Fibroblast of the aortic adventitia (primary cell): Measurements from ENCODE around the gene SELENOF. TPM values are rescaled to one million over a fixed set of nuclear protein-coding genes. Genes with fewer than 3 reads are reported as not detected.
A peak's percentile ranks its signal among the peaks of the same experiment; 100 is the strongest.

Source experiments
- DNase-seq: peaks from one replicate; pipeline ENCODE4 v3.0.0-alpha.2; 2010; ENCODE audit warnings: low read depth
- H3K4me3 ChIP-seq: 2 replicates; pipeline ENCODE4 v1.5.1; 2011; ENCODE audit warnings: low read depth, mild to moderate bottlenecking, control low read depth, low read length, moderate library complexity
- total RNA-seq: library from RNA; depleted of rRNA; stranded (reverse); fragments of >200 nt; gene quantifications from 2 replicates; pipeline ENCODE4 v1.2.3, GENCODE V29; 2012; ENCODE audit warnings: low replicate concordance
- TF ChIP-seq, protein P1 (sequence below): IDR thresholded peaks from 2 replicates; pipeline ENCODE4 v1.5.1; 2011; ENCODE audit warnings: mild to moderate bottlenecking, low read length, control low read depth, inconsistent platforms; ENCODE audit not compliant: insufficient read depth

The SELENOF gene
- total RNA-seq, 1 donor, result 321 TPM

DNA sequence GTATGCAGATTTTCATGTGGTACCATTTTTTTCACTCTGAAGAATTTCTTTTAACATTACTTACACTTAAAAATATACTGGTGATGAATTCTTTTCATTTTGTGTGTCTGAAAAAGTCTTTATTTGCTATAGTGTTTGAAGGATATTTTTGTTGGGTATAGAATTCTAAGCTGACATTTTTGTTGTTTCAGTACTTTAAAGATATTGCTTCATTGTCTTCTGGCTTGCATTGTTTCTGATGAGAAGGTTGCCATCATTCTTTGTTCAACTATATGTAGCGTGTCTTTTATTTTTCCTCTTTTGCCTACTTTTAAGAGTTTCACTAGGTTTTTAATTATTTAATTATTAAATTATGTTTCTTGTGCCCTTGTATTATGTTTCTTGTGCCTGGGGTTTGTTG lies 8.5 kb upstream of the SELENOF start:
- H3K4me3 ChIP-seq, result no peak overlapping the region
- no peak for DNase-seq
- TF ChIP-seq, protein P1, sequence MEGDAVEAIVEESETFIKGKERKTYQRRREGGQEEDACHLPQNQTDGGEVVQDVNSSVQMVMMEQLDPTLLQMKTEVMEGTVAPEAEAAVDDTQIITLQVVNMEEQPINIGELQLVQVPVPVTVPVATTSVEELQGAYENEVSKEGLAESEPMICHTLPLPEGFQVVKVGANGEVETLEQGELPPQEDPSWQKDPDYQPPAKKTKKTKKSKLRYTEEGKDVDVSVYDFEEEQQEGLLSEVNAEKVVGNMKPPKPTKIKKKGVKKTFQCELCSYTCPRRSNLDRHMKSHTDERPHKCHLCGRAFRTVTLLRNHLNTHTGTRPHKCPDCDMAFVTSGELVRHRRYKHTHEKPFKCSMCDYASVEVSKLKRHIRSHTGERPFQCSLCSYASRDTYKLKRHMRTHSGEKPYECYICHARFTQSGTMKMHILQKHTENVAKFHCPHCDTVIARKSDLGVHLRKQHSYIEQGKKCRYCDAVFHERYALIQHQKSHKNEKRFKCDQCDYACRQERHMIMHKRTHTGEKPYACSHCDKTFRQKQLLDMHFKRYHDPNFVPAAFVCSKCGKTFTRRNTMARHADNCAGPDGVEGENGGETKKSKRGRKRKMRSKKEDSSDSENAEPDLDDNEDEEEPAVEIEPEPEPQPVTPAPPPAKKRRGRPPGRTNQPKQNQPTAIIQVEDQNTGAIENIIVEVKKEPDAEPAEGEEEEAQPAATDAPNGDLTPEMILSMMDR, result no peak

DNA sequence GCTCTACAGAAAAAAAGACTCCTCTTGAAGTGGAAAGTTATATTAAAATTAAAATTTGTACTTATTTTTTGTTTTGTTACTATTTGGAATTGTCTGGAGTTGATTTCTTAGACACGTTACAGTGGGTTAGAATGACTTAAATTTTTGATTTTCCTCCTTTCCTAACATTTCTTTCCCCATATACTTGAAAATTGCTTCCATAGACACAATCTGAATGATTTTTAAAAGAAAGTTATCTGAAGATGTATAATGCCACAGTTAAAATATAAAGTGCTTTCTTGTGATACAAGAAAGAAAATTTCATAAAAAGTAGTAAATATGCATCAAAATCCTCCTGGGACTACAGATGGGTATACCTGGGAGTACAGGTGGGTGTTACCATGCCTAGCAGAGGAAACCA lies 2.8 kb upstream of the SELENOF start:
- TF ChIP-seq, protein P1, result no peak
- H3K4me3 ChIP-seq, result peak overlapping the region; percentile 92

DNA sequence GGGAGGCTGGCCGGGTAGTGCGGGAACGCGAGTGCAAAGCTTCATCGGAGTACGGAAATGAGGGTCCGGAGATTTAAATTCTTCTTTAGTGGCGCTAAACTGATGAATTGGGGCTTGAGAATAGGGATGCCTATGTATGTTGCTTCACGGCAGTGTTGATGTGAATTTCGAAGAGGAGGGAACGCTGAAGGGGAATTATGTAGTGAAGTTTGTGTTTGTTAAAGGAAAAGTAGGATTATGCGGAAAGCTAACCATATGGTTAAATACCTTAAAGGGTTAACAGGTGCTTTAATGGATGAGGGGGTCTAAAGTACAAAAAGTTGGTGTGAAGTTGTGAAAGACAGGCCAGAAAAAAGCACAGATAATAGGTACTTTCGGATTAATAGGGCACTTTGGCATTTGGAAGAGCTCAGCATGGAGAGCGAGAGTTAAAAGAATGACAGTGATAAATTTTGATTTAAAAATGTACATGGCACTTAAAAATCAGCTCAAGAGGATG lies 1.9 kb upstream of the SELENOF start:
- DNase-seq, result no peak
- TF ChIP-seq, protein P1, result no peak

More for the DNA sequence above, 2.8 kb upstream of the SELENOF start:
- no peak for DNase-seq

DNA sequence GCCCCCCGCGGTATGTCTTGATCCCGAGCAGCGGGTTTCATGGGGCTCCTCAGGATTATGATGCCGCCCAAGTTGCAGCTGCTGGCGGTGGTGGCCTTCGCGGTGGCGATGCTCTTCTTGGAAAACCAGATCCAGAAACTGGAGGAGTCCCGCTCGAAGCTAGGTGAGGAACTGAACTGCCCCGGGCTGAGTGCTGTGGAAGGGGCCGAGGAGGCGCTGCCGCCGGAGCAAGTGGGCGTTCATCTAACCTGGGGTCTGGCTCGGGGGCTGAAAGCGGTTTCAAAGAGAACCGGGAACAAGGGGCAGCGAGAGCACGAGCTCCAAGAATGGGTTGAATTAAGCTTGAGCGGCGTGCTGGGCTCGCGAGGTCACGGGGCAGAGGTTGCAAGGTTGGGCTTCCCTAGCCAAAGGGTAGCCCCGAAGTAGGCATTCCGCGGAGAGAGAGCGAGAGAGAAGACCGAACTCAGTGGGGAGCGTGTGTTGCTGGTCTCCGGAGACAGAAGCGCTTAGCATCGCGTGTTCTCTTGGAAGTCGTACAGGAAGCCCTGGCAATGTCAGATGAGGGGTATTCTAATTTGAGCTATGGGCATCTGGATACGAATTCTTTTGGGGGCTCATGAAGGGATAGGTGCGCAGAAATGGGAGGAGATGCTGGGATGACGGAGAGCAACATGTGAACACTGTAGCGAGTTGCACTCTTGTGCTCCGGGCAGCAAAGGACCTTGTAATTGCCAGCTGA lies 1.2 kb upstream of the SELENOF start:
- peak overlapping the region; percentile 92 for H3K4me3 ChIP-seq
- peak; percentile 59 for DNase-seq

More for the DNA sequence above, 1.9 kb upstream of the SELENOF start:
- H3K4me3 ChIP-seq, result peak overlapping the region; percentile 92

DNA sequence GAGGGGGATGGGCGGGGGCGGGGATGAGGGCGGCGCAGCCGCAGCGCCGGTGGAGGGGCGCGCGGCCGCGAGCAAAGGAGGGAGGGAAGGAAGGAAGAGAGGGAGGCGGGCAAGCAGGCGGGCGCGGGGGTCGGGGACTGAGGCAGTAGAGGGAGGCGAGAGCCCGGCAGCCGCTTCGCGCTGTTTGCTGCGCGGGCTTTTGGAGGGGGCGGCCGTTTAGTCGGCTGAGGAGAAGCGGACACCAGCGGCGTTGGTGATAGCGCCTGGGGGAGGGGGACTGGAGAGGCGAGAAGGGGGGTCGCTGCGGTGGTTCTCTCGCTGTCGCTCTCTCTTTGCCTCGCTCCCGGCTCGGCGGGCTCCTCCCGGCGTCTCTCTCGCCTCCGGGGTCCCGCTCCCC lies 673 bp upstream of the SELENOF start, which contains the start of gene HS2ST1:
Gene HS2ST1, plus strand, starts transcription at position 35 of the 397 bp plus-strand sequence.
- peak within 1 kb of the TSS; percentile 100 for H3K4me3 ChIP-seq
- DNase-seq, result no peak
- TF ChIP-seq, protein P1, result no peak

More for the DNA sequence above, 1.2 kb upstream of the SELENOF start:
- TF ChIP-seq, protein P1, result no peak

DNA sequence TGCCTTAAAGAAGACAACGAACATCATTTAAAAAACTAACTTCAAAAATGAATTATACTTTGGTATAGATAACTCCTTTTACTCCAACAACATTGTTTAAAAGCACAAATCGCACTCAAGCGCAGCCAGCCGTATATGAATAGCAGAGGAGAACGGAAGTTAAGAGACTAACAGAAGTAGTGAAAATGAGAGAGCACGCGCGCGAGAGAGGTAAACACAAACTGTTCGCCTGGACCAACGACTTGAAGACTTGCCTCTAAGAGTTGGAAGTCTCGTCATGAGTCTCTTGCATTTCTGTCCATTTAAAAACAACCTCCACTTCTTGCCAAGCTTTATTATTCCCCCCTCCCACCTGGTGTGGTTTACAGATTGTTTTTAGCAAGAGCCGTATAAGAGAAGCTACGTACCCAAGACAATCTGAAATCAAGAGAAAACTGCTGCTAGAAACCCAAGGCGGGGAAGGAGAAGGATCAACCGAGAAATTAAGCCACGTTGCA lies 479 bp downstream of the SELENOF start:
- H3K4me3 ChIP-seq, result peak overlapping the region; percentile 100
- TF ChIP-seq, protein P1, result no peak
- peak; percentile 47 for DNase-seq
